Posterior vena cava (tissue), 2 donors: Measurements from ENCODE around the gene SDHC. TPM values are rescaled to one million over a fixed set of nuclear protein-coding genes. Genes with fewer than 3 reads are reported as not detected.
"Not testable (repeated sequence)": the region's sequence is repeated elsewhere in the genome, so short reads cannot be mapped to it uniquely, and the experiment has no call there.

ENCODE experiments used
- DNase-seq: peaks from one replicate; pipeline ENCODE4 v3.0.0-alpha.2; 2020; ENCODE audit warnings: low spot score
- intact Hi-C, 2 donors: fragments of 100-400 bp; cut with DNase I; formaldehyde crosslinking; loops; one replicate each; pipeline versions ENCODE4 v1.14.1 to v1.14.2; 2022 to 2023
- total RNA-seq, 2 donors: library from RNA; stranded (reverse); fragmentation: NEBNext Ultra II Directional; extraction: Animal tissue kit (Norgen Biotek cat#: 25700); gene quantifications; one replicate each; pipeline ENCODE4 v1.2.1, GENCODE V29; 2021
- donor health status: DM: yes; HTN: yes; CAD: no.
- donor health status: DM: yes; HTN: yes; CAD: no.

The SDHC gene
- total RNA-seq, 2 donors from 2014 or later = 119 to 123 TPM

DNA sequence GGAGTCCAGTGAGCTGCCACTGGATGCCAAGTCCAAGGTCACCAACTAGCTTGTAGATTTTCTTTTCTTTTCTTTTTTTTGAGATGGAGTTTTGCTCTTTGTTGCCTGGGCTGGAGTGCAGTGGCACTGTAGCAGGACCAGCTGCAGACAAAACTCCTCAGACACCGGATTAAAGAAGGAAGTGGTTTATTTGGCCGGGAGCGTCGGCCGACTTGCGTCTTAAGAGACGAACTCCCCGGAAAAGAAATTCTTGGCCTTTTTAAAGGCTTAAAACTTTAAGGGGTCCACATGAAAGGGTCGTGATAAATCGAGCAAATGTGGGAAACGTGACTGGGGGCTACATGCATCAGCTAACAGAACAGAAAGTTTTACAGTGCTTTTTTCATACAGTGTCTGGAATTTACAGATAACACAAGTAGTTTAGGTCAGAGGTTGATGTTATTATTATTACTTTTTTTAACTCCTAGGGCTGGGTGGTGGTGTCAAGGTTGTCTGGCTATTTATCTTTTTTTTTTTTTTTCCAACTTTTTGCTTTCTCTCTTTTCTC, 89.9 kb downstream of the SDHC start:
- intact Hi-C loops = no loop called here
- DNase-seq = no peak

DNA sequence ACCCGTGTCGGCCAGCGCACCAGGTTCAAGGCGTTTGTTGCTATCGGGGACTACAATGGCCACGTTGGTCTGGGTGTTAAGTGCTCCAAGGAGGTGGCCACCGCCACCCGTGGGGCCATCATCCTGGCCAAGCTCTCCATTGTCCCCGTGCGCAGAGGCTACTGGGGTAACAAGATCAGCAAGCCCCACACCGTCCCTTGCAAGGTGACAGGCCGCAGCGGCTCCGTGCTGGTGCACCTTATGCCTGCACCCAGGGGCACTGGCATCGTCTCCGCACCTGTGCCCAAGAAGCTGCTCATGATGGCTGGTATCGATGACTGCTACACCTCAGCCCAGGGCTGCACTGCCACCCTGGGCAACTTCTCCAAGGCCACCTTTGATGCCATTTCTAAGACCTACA, 92.4 kb downstream of the SDHC start:
- intact Hi-C loops, DNase-seq: not testable (repeated sequence)

DNA sequence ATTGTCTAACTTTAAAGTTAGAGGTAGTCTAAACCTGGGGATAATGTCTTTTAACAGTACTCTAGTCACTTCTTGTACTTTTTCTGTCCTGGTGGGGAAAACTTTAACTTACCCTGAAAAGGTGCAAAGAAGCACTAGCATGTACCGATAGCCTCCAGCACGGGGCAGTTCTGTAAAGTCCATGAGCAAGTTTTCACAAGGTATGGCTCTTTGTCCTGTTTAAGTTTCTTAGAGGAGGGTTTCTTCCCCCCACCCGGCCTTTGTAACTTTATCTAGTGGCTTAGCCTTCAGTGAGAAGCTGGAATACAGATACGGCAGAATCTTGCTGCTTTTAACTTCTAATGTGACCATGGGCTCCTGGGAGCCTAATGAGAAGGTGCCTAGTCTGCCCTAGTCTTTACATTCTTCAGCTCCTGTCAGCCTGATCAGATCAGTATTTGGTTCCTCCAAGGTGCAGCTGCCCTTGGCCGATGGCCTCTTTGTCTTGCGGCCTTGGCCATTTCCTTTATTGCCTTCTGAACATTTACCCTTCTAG, 93.3 kb downstream of the SDHC start:
- intact Hi-C loops = no loop called here
- DNase-seq = no peak

DNA sequence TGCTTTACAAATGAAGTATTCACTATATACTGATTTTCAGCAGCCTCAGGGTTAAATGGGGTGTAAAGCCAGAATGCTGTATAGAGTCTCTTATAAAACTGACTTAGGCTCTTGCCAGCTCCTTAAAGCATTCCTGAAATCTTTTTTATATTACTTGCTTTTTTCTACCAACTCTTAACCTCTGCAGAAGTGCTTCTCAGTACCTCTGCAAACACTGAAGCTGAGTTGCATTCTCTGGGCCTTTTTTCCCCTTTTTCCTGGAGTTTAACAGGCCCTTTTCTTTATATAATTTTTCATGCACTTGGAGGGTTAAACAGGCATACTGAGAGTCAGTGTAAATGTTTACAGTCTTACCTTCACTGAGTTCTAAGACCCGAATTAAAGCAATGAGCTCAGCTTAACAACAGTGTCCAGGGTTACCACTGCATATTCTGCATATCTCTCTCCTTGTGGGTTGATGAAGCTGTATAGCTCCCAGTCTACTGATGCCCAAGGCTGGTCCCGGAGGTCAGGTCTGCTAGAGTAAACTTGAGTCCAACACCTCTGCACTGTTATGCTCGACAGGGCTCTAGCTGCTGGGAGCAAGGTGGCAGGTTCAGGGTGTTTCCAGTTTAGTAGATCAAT, 94.4 kb downstream of the SDHC start:
- intact Hi-C loops = no loop called here
- DNase-seq = no peak

DNA sequence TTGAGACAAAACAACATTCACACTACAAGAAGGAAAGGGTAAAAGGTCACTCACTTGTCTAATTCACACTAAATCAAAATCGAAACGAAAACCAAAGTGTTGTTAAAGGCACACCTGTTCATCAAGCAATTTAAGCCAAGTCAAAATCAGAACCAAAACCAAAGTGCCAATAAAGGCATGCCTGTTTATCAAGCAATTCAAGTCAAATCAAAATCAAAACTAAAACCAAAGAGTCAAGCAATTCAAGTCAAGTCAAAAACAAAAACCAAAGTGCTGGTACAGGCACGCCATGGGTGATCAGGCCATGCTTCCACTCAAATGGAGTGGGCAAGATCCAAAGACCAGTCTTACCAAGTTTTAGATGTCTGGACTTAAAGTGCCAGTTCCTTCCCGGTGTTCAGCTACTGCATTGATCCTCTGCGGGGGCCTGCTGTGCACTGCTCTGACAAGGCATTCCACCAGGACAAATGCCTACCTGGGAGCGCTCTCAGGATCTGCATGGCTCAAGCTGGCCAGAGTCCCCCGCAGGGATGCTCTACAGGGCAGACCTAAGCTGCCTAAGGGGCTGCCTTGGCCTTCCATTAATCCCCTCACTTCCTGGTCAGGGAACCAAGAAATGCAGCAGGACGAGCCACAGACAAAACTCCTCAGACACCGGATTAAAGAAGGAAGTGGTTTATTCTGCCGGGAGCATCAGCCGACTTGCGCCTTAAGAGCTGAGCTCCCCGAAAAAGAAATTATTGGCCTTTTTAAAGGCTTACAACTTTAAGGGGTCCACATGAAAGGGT, 95.9 kb downstream of the SDHC start:
- intact Hi-C loops = loop anchor here in 1 of 2 donors (10.0 kb wide), 1 partner anchor 1085 kb away; the partner anchor contains the start of gene UHMK1
- DNase-seq = not testable (repeated sequence)

DNA sequence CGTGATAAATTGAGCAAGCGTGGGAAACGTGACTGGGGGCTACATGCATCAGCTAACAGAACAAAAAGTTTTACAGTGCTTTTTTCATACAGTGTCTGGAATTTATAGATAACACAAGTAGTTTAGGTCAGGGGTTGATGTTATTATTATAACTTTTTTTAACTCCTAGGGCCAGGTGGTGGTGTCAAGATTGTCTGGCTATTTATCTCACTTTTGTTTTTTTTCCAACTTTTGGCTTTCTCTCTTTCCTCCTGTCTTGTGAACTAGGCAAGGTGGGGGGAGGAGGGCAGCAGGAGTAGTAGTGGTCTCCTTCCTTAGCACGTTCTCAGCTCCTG, 96.4 kb downstream of the SDHC start:
- intact Hi-C loops = loop anchor here in 1 of 2 donors (10.0 kb wide), 1 partner anchor 1084 kb away; the partner anchor contains the start of gene UHMK1
- not testable (repeated sequence) for DNase-seq

Other genes with a start within 250 kb of the SDHC start
- 10 to 100 TPM; 10.5 to 15.2 TPM for gene ARHGAP30, start 244.5 kb upstream of the SDHC start, total RNA-seq
- under 1 TPM in 1 of 2 donors, not detected in 1; 0.19 TPM for gene NECTIN4, start 224.8 kb upstream of the SDHC start, total RNA-seq
- gene KLHDC9, start 216.0 kb upstream of the SDHC start, total RNA-seq = 1 to 10 TPM; 2.4 to 4.2 TPM
- gene PFDN2, start 196.3 kb upstream of the SDHC start, total RNA-seq = 10 to 100 TPM; 35.8 to 43.6 TPM
- gene NIT1, start 196.3 kb upstream of the SDHC start, total RNA-seq = 10 to 100 TPM; 23.7 to 29.6 TPM
- 10 to 100 TPM; 32.1 to 35.8 TPM for gene DEDD, start 181.7 kb upstream of the SDHC start, total RNA-seq
- 10 to 100 TPM; 54.8 to 63.0 TPM for gene UFC1, start 160.4 kb upstream of the SDHC start, total RNA-seq
- 10 to 100 TPM; 12.9 to 20.8 TPM for gene USP21, start 154.9 kb upstream of the SDHC start, total RNA-seq
- gene PPOX, start 148.0 kb upstream of the SDHC start, total RNA-seq = 10 to 100 TPM; 15.0 to 16.8 TPM
- 10 to 100 TPM; 12.7 to 17.3 TPM for gene B4GALT3, start 136.9 kb upstream of the SDHC start, total RNA-seq
- 100 to 1,000 TPM in 1 of 2 donors, 10 to 100 TPM in 1; 28.0 to 125 TPM for gene ADAMTS4, start 115.3 kb upstream of the SDHC start, total RNA-seq
- gene NDUFS2, start 112.0 kb upstream of the SDHC start, total RNA-seq = 10 to 100 TPM; 54.3 to 57.9 TPM
- 100 to 1,000 TPM in 1 of 2 donors, 10 to 100 TPM in 1; 40.4 to 101 TPM for gene FCER1G, start 99.1 kb upstream of the SDHC start, total RNA-seq
- gene APOA2, start 90.8 kb upstream of the SDHC start, total RNA-seq = not detected
- 10 to 100 TPM; 13.4 to 15.0 TPM for gene TOMM40L, start 88.3 kb upstream of the SDHC start, total RNA-seq
- gene NR1I3, start 76.2 kb upstream of the SDHC start, total RNA-seq = not detected
- 1 to 10 TPM; 3.0 to 4.6 TPM for gene PCP4L1, start 55.6 kb upstream of the SDHC start, total RNA-seq
- 1 to 10 TPM; 1.3 to 1.5 TPM for gene MPZ, start 4.4 kb upstream of the SDHC start, total RNA-seq
- gene CFAP126, start 53.5 kb downstream of the SDHC start, total RNA-seq = not detected
- 10 to 100 TPM; 60.8 to 93.7 TPM for gene FCGR2A, start 191.1 kb downstream of the SDHC start, total RNA-seq
- 1 to 10 TPM; 6.4 to 6.7 TPM for gene HSPA6, start 210.2 kb downstream of the SDHC start, total RNA-seq
- gene FCGR3A, start 235.4 kb downstream of the SDHC start, total RNA-seq = 10 to 100 TPM; 41.0 to 64.2 TPM